Epithelial cell of esophagus (primary cell): Measurements from ENCODE around the gene KLK1.

Source experiments
- DNase-seq: peaks from one replicate; pipeline ENCODE4 v3.0.0; 2010; ENCODE audit warnings: low read depth
- H3K4me3 ChIP-seq: 2 replicates; pipeline ENCODE4 v1.5.1; 2011; ENCODE audit warnings: mild to moderate bottlenecking, low read length, control low read depth
- TF ChIP-seq, protein P1 (sequence below): IDR thresholded peaks from 2 replicates; pipeline ENCODE4 v1.5.1; 2011; ENCODE audit warnings: low read depth, mild to moderate bottlenecking, low read length, control low read depth, inconsistent platforms; ENCODE audit not compliant: insufficient read depth; ENCODE audit errors: missing control alignments

KLK1 gene

DNA sequence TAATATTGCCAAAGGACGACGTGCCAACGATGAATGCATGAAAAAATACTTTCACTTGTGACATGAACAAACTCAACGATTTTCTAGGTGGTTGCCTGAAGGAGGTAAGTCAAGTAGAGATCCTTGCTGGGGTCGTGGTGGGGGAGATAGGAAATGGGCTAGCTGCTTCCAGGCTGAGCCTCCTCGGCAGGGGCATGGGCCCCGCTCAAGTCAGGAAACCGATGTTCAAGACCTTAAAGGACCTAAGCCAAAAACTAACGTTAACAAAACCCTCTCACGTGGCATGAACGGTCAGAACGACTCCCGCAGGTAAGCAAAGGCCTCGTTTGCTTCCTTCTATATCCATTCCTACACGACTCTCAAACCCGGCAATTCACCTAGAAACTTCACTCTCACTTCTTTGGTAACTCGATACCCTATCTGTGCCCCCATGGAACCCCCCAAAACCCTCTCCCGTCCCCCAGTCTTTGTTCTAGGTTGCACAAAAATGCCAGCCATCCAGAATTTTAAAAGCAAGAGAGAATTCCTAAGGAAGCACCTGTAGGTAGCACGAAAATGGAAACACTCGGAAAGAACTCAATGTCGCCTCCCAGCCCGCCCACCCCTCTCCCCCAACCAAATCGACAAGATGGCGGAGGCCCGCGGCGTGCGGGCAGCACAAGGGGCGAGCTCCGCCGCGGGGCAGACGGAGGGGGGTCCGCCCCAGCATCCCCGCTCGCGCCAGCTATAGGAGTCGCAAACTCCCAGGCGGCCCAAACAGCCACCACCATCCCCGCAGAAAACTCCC lies 19.8 kb downstream of the KLK1 start:
- no peak for DNase-seq
- TF ChIP-seq, protein P1, sequence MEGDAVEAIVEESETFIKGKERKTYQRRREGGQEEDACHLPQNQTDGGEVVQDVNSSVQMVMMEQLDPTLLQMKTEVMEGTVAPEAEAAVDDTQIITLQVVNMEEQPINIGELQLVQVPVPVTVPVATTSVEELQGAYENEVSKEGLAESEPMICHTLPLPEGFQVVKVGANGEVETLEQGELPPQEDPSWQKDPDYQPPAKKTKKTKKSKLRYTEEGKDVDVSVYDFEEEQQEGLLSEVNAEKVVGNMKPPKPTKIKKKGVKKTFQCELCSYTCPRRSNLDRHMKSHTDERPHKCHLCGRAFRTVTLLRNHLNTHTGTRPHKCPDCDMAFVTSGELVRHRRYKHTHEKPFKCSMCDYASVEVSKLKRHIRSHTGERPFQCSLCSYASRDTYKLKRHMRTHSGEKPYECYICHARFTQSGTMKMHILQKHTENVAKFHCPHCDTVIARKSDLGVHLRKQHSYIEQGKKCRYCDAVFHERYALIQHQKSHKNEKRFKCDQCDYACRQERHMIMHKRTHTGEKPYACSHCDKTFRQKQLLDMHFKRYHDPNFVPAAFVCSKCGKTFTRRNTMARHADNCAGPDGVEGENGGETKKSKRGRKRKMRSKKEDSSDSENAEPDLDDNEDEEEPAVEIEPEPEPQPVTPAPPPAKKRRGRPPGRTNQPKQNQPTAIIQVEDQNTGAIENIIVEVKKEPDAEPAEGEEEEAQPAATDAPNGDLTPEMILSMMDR, result no peak
- H3K4me3 ChIP-seq, result peak overlapping the region; percentile 99

DNA sequence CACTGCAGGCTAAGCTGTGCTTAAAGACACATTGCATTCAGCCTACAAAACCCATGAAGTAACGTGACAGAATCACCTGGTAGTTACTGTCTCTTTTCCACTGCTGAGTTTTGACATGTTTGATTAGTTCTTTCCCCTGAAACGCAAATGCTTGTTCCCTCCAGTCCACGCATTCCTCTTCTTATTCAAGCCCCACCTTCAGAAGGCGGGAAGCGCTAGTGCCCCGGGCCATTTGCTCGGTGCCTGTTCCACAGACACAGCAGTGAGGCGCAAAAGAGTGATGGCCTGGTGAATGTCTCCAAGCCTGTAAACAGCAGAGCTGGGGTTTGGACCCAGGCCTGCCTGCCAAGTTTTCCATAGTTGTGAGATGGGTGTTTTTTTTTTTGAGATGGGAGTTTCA lies 22.5 kb downstream of the KLK1 start:
- TF ChIP-seq, protein P1, result no peak
- H3K4me3 ChIP-seq, result no peak overlapping the region
- no peak for DNase-seq

DNA sequence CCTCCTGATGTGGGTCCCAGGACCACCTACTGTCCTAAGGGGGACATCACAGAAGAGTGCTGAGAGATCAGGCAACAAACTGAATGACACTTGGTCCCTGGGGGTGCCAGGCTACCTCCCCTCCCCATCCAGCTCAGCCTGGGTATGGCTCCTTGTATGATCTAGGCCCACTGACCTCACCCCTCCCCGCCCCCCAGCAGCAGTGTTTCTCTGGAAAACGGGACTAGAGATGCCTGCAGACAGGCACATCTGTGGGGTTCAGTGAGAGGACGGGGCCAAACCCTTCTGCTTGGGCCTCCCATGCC lies 24.1 kb downstream of the KLK1 start:
- DNase-seq, result no peak
- TF ChIP-seq, protein P1, result no peak
- H3K4me3 ChIP-seq, result no peak overlapping the region

DNA sequence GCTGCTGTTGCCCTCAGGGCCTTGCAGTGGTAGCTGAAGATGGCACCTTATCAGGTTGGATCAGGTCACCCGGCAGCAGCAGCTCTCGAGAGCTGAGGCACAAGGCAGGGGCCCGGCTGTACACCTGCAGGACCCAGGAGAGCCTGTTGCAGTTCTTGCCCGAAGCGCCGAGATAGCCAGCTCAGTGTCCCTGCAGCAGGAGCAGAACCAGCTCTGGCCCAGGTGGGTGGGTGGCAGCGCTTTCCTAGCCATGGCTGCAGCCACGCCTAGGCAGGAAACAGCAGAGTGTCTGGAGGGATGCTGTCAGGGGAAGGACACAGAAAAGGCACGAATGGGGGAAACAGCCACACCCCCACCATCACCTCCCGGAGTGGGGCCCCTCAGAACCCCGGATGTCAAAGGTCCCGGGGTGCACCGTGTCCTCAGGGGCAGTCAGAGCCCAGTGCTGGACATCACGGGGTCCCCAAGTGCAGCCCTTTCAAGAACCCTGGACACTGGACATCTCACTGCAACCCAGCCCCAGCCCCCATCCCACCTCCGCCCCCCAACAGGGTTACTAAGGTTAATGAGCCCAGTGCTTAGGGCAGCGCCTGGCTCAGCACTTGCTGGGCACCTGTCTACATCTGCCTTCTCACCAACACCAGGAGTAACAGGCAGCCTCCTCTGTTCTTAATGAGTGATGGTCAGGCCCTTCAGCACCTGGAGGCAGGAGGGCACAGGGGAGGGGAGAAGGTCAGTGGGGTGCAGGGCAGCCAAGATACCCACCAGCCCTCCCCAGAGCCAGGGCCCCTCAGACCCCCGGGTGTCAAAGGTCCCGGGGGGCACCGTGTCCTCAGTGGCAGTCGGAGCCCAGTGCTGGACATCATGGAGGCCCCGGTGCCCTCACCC lies 24.7 kb downstream of the KLK1 start:
- TF ChIP-seq, protein P1, result no peak
- no peak for DNase-seq
- no peak overlapping the region for H3K4me3 ChIP-seq

DNA sequence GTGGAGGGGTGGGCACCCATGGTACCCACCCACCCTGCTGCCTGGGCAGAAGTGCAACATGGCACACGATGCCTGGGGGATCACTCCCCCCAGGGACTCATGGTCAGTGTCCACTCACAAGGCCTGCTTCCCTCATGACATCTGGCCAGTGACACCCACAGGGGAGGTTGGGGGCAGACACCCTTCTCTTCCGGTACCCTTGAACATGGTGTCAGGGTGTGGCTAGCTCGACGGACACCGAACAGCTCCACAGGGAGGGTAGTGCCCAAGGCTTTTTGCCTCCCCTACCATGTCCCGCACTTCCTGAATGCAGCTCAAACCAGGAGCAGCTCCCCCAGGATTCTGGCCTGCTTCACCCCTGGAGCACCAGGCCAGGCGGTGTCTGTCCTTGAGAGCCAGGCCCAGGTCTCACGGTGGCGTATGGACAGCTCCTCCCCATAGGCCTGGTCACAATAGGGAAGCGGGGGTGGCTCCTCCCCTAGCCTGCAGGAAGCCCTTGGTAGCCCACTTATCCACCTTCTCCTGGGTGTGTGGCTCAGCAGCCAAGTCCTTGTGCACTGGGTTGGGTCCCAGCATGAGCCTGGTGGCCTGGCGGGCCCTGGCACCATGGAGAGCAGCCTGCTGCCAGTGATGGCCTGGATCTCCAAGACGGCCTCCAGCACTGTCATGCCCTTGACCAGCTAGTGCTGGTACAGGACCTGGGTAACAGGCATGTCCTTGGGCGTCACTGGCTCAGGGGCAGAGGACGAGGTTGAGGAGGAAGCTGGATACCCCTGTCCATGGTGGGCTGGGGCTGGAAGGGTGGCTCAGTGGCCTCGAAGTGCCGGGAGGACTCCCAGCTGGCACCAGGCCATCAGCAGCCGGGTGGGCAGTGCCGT lies 25.6 kb downstream of the KLK1 start:
- TF ChIP-seq, protein P1, result no peak
- no peak overlapping the region for H3K4me3 ChIP-seq
- no peak for DNase-seq

DNA sequence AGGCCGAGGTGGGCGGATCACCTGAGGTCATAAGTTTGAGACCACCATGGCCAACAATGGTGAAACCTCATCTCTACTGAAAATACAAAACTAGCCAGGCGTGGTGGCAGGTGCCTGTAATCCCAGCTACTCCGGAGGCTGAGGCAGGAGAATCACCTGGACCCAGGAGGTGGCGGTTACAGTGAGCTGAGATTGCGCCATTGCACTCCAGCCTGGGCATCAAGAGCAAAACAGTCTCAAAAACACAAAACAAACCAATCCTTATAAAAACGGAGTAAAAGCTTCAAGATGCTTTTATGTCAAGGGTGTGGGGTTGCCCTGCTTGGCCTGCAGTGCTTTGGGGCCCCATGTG lies 26.2 kb downstream of the KLK1 start:
- TF ChIP-seq, protein P1, result no peak

More for the DNA sequence above, 26.2 kb downstream of the KLK1 start:
- DNase-seq, result no peak
- no peak overlapping the region for H3K4me3 ChIP-seq
